ENCODE results near the gene CLEC4F. TPM values are rescaled to one million over a fixed set of nuclear protein-coding genes. Genes with fewer than 3 reads are reported as not detected.

Gene CLEC4F
- total and polyA plus RNA-seq, 2 donors (not counting 3 experiments of a cell fraction or from before 2014, with no cell fraction given) = not detected

DNA sequence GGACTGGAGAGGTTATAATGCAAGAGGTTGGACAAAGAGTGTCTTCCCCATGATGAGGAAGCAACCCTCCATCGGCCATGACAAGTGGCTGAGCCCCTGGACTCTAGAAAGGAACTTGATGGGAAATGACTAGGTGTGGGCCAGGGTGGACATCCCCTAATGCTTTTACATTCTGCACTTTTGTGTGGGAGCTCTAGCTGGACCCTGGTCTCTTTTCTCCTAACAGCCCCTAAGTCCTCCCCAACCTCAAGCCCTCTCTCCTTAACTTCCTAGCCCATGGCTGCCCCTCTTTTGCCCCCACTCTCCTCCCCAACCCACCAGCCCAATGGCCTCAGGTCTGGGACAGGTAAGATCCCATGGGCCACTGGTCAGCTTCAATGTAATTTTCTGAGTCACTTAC lies 12.8 kb upstream of the CLEC4F start:
- DNase-seq (ENCODE audit: low read depth, low spot score) (no peak), FAIRE-seq (no peak)
- TF ChIP-seq FOS (IDR thresholded peaks at IDR 0.05; ENCODE audit: borderline replicate concordance, insufficient read depth, low read length) (no peak), MYC (IDR thresholded peaks at IDR 0.05; ENCODE audit: low read depth, low read length) (no peak), JUN (IDR thresholded peaks at IDR 0.05; ENCODE audit: borderline replicate concordance, insufficient read depth, insufficient read length, low read depth) (no peak), POLR2A (IDR thresholded peaks at IDR 0.05; ENCODE audit: low read depth, low read length) (no peak), POLR2AphosphoS5 (IDR thresholded peaks at IDR 0.05; ENCODE audit: insufficient read depth, low read depth, low read length) (no peak), EZH2 (IDR thresholded peaks at IDR 0.05; ENCODE audit: borderline replicate concordance, low read depth, low read length, severe bottlenecking) (no peak), GATA2 (IDR thresholded peaks at IDR 0.05; ENCODE audit: insufficient read depth, insufficient read length, low read depth, low read length) (no peak)
- TF ChIP-seq, protein P1, sequence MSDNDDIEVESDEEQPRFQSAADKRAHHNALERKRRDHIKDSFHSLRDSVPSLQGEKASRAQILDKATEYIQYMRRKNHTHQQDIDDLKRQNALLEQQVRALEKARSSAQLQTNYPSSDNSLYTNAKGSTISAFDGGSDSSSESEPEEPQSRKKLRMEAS (IDR thresholded peaks at IDR 0.05; ENCODE audit: insufficient read depth, insufficient read length) = no peak
- TF ChIP-seq, protein P2, sequence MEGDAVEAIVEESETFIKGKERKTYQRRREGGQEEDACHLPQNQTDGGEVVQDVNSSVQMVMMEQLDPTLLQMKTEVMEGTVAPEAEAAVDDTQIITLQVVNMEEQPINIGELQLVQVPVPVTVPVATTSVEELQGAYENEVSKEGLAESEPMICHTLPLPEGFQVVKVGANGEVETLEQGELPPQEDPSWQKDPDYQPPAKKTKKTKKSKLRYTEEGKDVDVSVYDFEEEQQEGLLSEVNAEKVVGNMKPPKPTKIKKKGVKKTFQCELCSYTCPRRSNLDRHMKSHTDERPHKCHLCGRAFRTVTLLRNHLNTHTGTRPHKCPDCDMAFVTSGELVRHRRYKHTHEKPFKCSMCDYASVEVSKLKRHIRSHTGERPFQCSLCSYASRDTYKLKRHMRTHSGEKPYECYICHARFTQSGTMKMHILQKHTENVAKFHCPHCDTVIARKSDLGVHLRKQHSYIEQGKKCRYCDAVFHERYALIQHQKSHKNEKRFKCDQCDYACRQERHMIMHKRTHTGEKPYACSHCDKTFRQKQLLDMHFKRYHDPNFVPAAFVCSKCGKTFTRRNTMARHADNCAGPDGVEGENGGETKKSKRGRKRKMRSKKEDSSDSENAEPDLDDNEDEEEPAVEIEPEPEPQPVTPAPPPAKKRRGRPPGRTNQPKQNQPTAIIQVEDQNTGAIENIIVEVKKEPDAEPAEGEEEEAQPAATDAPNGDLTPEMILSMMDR (IDR thresholded peaks at IDR 0.05; ENCODE audit: extremely low read depth in 1 of 2, insufficient read depth in 1 of 2, low read depth in 1 of 2, low read length in 2 of 2) = no peak
- Histone ChIP-seq H3K9ac (replicated peaks; ENCODE audit: extremely low read depth, insufficient read depth, low read length) (no peak overlapping the region), H3K36me3 (ENCODE audit: control insufficient read depth in 2 of 2, extremely low read depth in 1 of 2, insufficient read depth in 2 of 2, low read length in 2 of 2) (no peaks in the 10 kb centered on the region), H3K9me1 (replicated peaks; ENCODE audit: control insufficient read depth, extremely low read depth, insufficient read depth, low read length) (no peaks in the 10 kb centered on the region), H3K79me2 (ENCODE audit: control insufficient read depth, insufficient read depth, low read length) (no peaks in the 10 kb centered on the region), H3K4me3 (replicated peaks in 1 of 3; ENCODE audit: insufficient read depth in 1 of 3, low read depth in 1 of 3, low read length in 3 of 3) (no peak overlapping the region), H3K4me2 (ENCODE audit: insufficient read depth, low read length) (no peak overlapping the region), H2AFZ (ENCODE audit: low read depth, low read length) (no peak overlapping the region), H3K27ac (ENCODE audit: insufficient read depth, low read depth, low read length) (no peak overlapping the region), H3K27me3 (ENCODE audit: control insufficient read depth in 2 of 2, insufficient read depth in 2 of 2, low read length in 2 of 2) (peaks cover 2 to 7% of the 10 kb centered on the region in 2 experiments), H4K20me1 (replicated peaks; ENCODE audit: control insufficient read depth, extremely low read depth, insufficient read depth, low read length) (no peaks in the 10 kb centered on the region), H3K4me1 (ENCODE audit: control insufficient read depth, extremely low read depth, insufficient read depth, low read length) (peaks cover 17% of the 10 kb centered on the region), H3K9me3 (replicated peaks; ENCODE audit: control insufficient read depth, insufficient read depth, low read length) (no peaks in the 10 kb centered on the region)
- intact Hi-C loops (cut with micrococcal nuclease) = no loop called here
- no TSS peak for BruUV-seq (replicated peaks)
- ChIA-PET CTCF (no interaction called here), POLR2A (no interaction called here)
- dilution Hi-C loops (cut with MboI; ENCODE audit: extremely low pct_ligation_motif_present, low sequenced_read_pairs) = no loop called here
